Measurements from ENCODE around the gene CHIA.

CHIA gene

GRCh38 chr1:111361761-111362160 lies 71.1 kb downstream of the CHIA start:
- H3K4me3 ChIP-seq (ENCODE audit: low read depth, low read length) = no peak overlapping the region
- no peak for DNase-seq (ENCODE audit: low read depth, low spot score)
- CTCF ChIA-PET = no interaction called here
- POLR2A ChIA-PET = no interaction called here
- TF ChIP-seq, protein P1, sequence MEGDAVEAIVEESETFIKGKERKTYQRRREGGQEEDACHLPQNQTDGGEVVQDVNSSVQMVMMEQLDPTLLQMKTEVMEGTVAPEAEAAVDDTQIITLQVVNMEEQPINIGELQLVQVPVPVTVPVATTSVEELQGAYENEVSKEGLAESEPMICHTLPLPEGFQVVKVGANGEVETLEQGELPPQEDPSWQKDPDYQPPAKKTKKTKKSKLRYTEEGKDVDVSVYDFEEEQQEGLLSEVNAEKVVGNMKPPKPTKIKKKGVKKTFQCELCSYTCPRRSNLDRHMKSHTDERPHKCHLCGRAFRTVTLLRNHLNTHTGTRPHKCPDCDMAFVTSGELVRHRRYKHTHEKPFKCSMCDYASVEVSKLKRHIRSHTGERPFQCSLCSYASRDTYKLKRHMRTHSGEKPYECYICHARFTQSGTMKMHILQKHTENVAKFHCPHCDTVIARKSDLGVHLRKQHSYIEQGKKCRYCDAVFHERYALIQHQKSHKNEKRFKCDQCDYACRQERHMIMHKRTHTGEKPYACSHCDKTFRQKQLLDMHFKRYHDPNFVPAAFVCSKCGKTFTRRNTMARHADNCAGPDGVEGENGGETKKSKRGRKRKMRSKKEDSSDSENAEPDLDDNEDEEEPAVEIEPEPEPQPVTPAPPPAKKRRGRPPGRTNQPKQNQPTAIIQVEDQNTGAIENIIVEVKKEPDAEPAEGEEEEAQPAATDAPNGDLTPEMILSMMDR (IDR thresholded peaks at IDR 0.05; ENCODE audit: insufficient read depth, low read length, missing control alignments) = no peak

DNA sequence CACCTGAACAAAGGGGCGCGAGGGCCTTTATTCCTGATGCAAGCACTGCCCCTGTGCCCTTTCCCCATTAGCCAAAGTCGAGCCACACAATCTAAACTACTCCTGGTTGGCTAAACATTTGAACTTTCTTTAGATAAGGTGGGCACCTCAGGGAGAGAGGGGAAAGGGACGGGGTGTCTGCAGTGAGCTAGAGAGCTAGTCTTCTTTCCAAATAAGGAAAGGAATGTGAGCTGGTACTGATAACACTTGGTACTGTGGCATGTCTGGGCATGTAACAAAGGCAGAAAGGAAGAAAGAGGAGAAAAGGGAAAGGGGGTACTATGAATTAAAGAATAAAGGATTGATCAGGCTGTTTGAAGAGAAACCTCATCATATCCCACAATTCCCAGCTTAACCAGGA lies 74.0 kb downstream of the CHIA start:
- TF ChIP-seq, protein P1 (IDR thresholded peaks at IDR 0.05; ENCODE audit: insufficient read depth, low read length, missing control alignments) = no peak
- POLR2A ChIA-PET = no interaction called here

DNA sequence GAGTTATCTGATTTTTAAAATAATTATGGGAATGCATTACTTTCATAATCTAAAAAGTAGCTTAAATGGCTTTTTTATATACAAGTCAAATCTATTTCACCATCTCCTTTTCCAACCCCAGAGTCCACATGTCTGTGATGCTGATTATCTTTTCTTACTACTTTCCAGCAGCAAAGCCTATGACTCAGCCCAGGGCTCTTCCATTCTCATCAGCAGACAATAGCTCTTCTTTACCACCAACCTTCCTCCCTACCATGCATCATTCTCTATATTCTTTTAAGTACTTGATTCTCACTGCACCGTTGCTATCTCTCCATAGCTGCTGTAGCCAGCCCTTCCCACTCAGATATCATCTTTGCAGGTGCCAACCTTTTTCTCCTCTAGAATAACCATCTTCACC lies 75.6 kb downstream of the CHIA start:
- ChIA-PET POLR2A (no interaction called here), CTCF (interaction anchor here (1.0 to 2.4 kb wide), 3 partner anchors 18 to 147 kb away, joined by 3 to 10 read pairs (median 3); no protein-coding TSS in a partner anchor)
- no peak for DNase-seq (ENCODE audit: low read depth, low spot score)
- TF ChIP-seq, protein P1 (IDR thresholded peaks at IDR 0.05; ENCODE audit: insufficient read depth, low read length, missing control alignments) = no peak
- H3K4me3 ChIP-seq (ENCODE audit: low read depth, low read length) = no peak overlapping the region

More for the DNA sequence above, 74.0 kb downstream of the CHIA start:
- no peak for DNase-seq (ENCODE audit: low read depth, low spot score)
- H3K4me3 ChIP-seq (ENCODE audit: low read depth, low read length) = no peak overlapping the region
- CTCF ChIA-PET = interaction anchor here (0.9 to 1.2 kb wide), 3 partner anchors 9 to 36 kb away, joined by 3 read pairs; no protein-coding TSS in a partner anchor

DNA sequence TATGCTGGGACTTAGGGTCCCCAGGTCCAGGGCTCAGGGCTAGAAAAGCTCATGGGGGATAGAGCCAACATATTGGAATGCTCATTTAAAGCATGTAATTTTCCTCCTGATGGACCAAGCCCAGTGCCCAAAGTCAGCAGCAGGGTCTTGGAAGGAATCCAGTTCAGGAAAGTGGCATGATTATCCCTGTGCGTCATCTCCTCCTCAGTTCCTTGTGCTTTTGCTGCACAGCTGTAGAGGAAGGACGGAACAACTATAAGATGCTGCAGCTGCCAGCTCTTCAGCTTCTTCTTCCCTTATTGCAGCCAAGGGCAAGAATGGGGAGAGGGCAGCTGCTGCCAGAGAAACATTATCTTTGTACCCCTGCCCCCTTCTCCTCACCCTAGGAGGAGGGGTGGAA lies 78.5 kb downstream of the CHIA start:
- no peak overlapping the region for H3K4me3 ChIP-seq (ENCODE audit: low read depth, low read length)
- no peak for DNase-seq (ENCODE audit: low read depth, low spot score)
- TF ChIP-seq, protein P1 (IDR thresholded peaks at IDR 0.05; ENCODE audit: insufficient read depth, low read length, missing control alignments) = no peak
- POLR2A ChIA-PET = no interaction called here
- CTCF ChIA-PET = interaction anchor here (1.6 kb wide), 1 partner anchor 146 kb away, joined by 6 read pairs; no protein-coding TSS in a partner anchor

GRCh38 chr1:111369645-111370044 lies 79.0 kb downstream of the CHIA start:
- no peak overlapping the region for H3K4me3 ChIP-seq (ENCODE audit: low read depth, low read length)
- DNase-seq (ENCODE audit: low read depth, low spot score) = no peak
- CTCF ChIA-PET = interaction anchor here (1.6 kb wide), 1 partner anchor 147 kb away, joined by 6 read pairs; no protein-coding TSS in a partner anchor
- POLR2A ChIA-PET = no interaction called here
- TF ChIP-seq, protein P1 (IDR thresholded peaks at IDR 0.05; ENCODE audit: insufficient read depth, low read length, missing control alignments) = no peak
